ENCODE data around the gene HAPLN1.

DNA sequence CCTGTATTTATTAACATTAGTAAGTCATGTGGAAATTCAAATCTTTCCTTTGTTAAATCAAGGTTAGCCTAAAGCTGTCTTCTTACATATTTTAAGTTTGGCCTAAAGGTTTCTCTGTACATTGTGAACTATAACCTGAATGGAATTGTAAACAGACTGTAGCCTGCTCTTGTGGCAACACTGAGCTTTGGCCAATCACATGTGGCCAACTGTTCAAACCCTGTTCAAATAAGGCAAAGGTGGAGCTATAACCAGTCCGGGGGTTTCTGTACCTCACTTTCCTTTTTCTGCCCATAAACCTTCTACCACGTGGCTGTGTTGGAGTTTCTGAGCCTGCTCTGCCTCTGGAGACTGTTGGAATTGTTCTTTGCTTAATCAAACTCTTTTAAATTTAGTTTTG lies 3.3 kb upstream of the HAPLN1 start:
- TF ChIP-seq, protein P1, sequence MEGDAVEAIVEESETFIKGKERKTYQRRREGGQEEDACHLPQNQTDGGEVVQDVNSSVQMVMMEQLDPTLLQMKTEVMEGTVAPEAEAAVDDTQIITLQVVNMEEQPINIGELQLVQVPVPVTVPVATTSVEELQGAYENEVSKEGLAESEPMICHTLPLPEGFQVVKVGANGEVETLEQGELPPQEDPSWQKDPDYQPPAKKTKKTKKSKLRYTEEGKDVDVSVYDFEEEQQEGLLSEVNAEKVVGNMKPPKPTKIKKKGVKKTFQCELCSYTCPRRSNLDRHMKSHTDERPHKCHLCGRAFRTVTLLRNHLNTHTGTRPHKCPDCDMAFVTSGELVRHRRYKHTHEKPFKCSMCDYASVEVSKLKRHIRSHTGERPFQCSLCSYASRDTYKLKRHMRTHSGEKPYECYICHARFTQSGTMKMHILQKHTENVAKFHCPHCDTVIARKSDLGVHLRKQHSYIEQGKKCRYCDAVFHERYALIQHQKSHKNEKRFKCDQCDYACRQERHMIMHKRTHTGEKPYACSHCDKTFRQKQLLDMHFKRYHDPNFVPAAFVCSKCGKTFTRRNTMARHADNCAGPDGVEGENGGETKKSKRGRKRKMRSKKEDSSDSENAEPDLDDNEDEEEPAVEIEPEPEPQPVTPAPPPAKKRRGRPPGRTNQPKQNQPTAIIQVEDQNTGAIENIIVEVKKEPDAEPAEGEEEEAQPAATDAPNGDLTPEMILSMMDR (IDR thresholded peaks at IDR 0.05) = no peak
- TF ChIP-seq POLR2A (IDR thresholded peaks at IDR 0.05) (no peak), POLR2AphosphoS5 (IDR thresholded peaks at IDR 0.05; ENCODE audit: insufficient read depth in 1 of 2, low read depth in 1 of 2) (no peak)

Measured in vagina (tissue), 2 donors.